ENCODE measurements around the gene RFX8. TPM values are rescaled to one million over a fixed set of nuclear protein-coding genes. Genes with fewer than 3 reads are reported as not detected.
A peak's percentile ranks its signal among the peaks of the same experiment; 100 is the strongest.
"Not testable (repeated sequence)": the region's sequence is repeated elsewhere in the genome, so short reads cannot be mapped to it uniquely, and the experiment has no call there.

Gene RFX8
- total RNA-seq, 4 donors from 2014 or later: not detected

DNA sequence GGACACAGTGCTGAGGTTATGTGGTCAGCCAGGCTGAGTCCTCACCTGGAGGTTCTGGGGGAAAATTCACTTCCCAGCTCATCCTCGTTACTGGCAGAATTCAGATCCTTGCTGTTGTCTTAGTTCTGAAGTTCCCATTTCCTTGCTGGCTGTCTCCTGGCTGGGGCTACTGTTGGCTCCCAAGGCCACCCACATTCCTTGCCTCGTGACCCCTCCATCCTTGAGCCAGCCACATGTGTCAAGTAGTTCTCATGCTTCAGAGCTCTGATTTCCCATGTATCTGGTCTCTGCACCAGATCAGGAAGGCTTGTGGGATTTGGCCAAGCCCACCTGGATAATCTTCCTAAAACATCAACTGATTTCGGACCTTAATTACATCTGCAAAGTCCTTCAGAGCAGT is 38.1 kb upstream of the RFX8 start:
- Histone ChIP-seq H3K27me3 (no peaks in the 10 kb centered on the region), H3K36me3 (no peaks in the 10 kb centered on the region), H3K4me1 (peaks cover 0 to 3% (median 0%) of the 10 kb centered on the region in 4 donors), H3K4me3 (no peak overlapping the region), H3K27ac (no peak overlapping the region), H3K9me3 (no peaks in the 10 kb centered on the region)
- in situ Hi-C loops (cut with MboI; ENCODE audit: low pct_ligation_motif_present in 1 of 4, low pct_unique_long_range_greater_than_20kb in 1 of 4, low sequenced_read_pairs in 3 of 4) (loop anchor here in 1 of 4 donors (25.0 kb wide), 1 partner anchor 324 kb away; no protein-coding TSS in a partner anchor), intact Hi-C loops (cut with DNase I; ENCODE audit: low total_unique reads) (no loop called here)
- TF ChIP-seq EP300 (IDR thresholded peaks at IDR 0.05; ENCODE audit: low read depth) (no peak), POLR2AphosphoS5 (IDR thresholded peaks at IDR 0.05) (no peak), POLR2A (IDR thresholded peaks at IDR 0.05) (no peak)
- 80 to 89% methylated on average over 1 to 3 of the region's 3 CpGs for WGBS, 2 donors (ENCODE audit: low coverage in 1 of 2)
- no peak for DNase-seq

DNA sequence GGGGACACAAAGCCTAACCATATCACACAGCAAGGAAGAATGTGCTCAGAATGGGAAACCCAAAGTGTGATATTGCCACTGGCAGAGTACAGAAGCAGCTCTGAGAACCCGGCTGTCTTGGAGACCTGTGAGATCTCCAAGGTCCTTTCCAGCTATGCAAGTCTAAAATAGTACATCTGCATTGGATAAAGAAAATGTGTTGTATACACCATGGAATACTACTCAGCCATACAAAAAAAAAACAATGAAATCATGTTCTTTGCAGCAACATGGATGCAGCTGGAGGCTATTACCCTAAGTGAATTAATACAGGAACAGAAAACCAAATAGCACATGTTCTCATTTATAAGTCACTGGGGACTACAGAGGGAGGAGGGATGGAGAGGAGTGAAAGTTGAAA is 36.5 kb upstream of the RFX8 start:
- H3K27ac ChIP-seq: no peak overlapping the region
- in situ Hi-C loops (cut with MboI; ENCODE audit: low pct_ligation_motif_present in 1 of 4, low pct_unique_long_range_greater_than_20kb in 1 of 4, low sequenced_read_pairs in 3 of 4) (loop anchor here in 1 of 4 donors (25.0 kb wide), 1 partner anchor 326 kb away; no protein-coding TSS in a partner anchor), intact Hi-C loops (cut with DNase I; ENCODE audit: low total_unique reads) (no loop called here)
- no peaks in the 10 kb centered on the region for H3K4me1 ChIP-seq
- no peak overlapping the region for H3K4me3 ChIP-seq
- no peak for DNase-seq
- H3K9me3 ChIP-seq: no peaks in the 10 kb centered on the region
- no peak for TF ChIP-seq EP300 (IDR thresholded peaks at IDR 0.05; ENCODE audit: low read depth)
- TF ChIP-seq CTCF (IDR thresholded peaks at IDR 0.05): no peak
- no peak for TF ChIP-seq POLR2AphosphoS5 (IDR thresholded peaks at IDR 0.05)
- no peak for TF ChIP-seq POLR2A (IDR thresholded peaks at IDR 0.05)
- H3K27me3 ChIP-seq: no peaks in the 10 kb centered on the region
- 91% methylated on average over 1 of the region's 1 CpG; no CpG with 5 or more reads in 1 of the 2 donors for WGBS, 2 donors (ENCODE audit: low coverage in 1 of 2)
- H3K36me3 ChIP-seq: no peaks in the 10 kb centered on the region

DNA sequence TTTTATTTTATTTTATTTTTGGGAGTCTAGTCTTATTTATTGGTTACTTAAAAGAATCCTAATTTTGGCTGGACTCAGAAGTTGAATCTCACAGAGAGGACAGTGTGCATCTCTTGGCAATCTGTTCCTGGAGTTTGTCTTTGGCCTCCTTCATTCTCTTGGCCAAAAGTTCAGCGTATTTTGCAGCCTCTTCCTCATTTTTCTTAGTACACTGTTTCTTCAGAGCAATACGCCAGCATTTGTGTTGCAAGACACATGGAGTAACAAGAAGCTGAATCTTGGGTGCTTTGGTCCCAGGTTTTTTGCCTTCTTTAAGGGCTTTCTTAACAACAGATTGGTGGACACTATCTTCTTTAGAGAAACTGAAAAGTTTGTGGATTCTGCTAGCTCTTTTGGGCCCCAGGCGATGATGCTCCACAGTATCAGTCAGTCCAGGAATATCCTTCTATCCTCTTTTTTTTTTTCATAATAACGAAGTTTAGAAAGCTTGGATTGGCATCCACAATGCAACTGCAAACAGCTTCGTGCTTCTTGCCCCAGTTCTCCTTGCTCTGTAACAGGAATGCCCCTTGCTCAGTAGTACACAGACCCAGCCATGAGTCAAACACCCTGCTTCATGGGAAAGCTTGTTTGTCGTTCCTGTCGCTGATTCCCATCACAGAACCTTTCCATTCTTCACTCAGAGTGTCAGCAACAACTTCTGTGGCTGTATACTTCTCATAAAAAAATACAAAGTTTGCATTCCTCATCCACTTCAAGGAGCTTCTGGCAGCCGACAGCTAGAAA is 34.8 kb upstream of the RFX8 start:
- in situ Hi-C loops (cut with MboI; ENCODE audit: low pct_ligation_motif_present in 1 of 4, low pct_unique_long_range_greater_than_20kb in 1 of 4, low sequenced_read_pairs in 3 of 4): loop anchor here in 1 of 4 donors (25.0 kb wide), 1 partner anchor 328 kb away; no protein-coding TSS in a partner anchor
- no peaks in the 10 kb centered on the region for H3K4me1 ChIP-seq
- intact Hi-C loops (cut with DNase I; ENCODE audit: low total_unique reads): no loop called here
- no peak overlapping the region for H3K4me3 ChIP-seq
- no peaks in the 10 kb centered on the region for H3K27me3 ChIP-seq
- 74 to 79% methylated on average over 5 to 8 of the region's 8 CpGs for WGBS, 2 donors (ENCODE audit: low coverage in 1 of 2)
- TF ChIP-seq EP300 (IDR thresholded peaks at IDR 0.05; ENCODE audit: low read depth): no peak
- TF ChIP-seq POLR2AphosphoS5 (IDR thresholded peaks at IDR 0.05): no peak
- TF ChIP-seq POLR2A (IDR thresholded peaks at IDR 0.05): no peak
- TF ChIP-seq CTCF (IDR thresholded peaks at IDR 0.05): no peak
- H3K9me3 ChIP-seq: no peaks in the 10 kb centered on the region
- peak overlapping the region in 2 of 4 donors; percentile 2 to 51 for H3K27ac ChIP-seq
- H3K36me3 ChIP-seq: no peaks in the 10 kb centered on the region
- DNase-seq: no peak

GRCh38 chr2:101508636-101509035 is 33.7 kb upstream of the RFX8 start:
- Histone ChIP-seq H3K4me1 (no peaks in the 10 kb centered on the region), H3K36me3 (no peaks in the 10 kb centered on the region), H3K27me3 (no peaks in the 10 kb centered on the region), H3K9me3 (no peaks in the 10 kb centered on the region), H3K4me3 (no peak overlapping the region), H3K27ac (peak overlapping the region in 1 of 4 donors; percentile 51)
- in situ Hi-C loops (cut with MboI; ENCODE audit: low pct_ligation_motif_present in 1 of 4, low pct_unique_long_range_greater_than_20kb in 1 of 4, low sequenced_read_pairs in 3 of 4): loop anchor here in 1 of 4 donors (25.0 kb wide), 1 partner anchor 329 kb away; no protein-coding TSS in a partner anchor
- no peak for DNase-seq
- TF ChIP-seq POLR2A (IDR thresholded peaks at IDR 0.05): no peak
- no peak for TF ChIP-seq EP300 (IDR thresholded peaks at IDR 0.05; ENCODE audit: low read depth)
- no peak for TF ChIP-seq CTCF (IDR thresholded peaks at IDR 0.05)
- no peak for TF ChIP-seq POLR2AphosphoS5 (IDR thresholded peaks at IDR 0.05)
- intact Hi-C loops (cut with DNase I; ENCODE audit: low total_unique reads): no loop called here
- 85 to 90% methylated on average over 4 to 5 of the region's 5 CpGs for WGBS, 2 donors (ENCODE audit: low coverage in 1 of 2)

GRCh38 chr2:101505276-101505675 is 30.4 kb upstream of the RFX8 start:
- in situ Hi-C loops (cut with MboI; ENCODE audit: low pct_ligation_motif_present in 1 of 4, low pct_unique_long_range_greater_than_20kb in 1 of 4, low sequenced_read_pairs in 3 of 4): loop anchor here in 1 of 4 donors (25.0 kb wide), 1 partner anchor 332 kb away; no protein-coding TSS in a partner anchor
- H3K4me3 ChIP-seq; H3K4me1 ChIP-seq; DNase-seq; intact Hi-C loops (cut with DNase I; ENCODE audit: low total_unique reads); H3K27me3 ChIP-seq; H3K27ac ChIP-seq; H3K36me3 ChIP-seq; H3K9me3 ChIP-seq: not testable (repeated sequence)
- WGBS, 2 donors (ENCODE audit: low coverage in 1 of 2): 88 to 100% methylated on average over 1 to 4 of the region's 4 CpGs

DNA sequence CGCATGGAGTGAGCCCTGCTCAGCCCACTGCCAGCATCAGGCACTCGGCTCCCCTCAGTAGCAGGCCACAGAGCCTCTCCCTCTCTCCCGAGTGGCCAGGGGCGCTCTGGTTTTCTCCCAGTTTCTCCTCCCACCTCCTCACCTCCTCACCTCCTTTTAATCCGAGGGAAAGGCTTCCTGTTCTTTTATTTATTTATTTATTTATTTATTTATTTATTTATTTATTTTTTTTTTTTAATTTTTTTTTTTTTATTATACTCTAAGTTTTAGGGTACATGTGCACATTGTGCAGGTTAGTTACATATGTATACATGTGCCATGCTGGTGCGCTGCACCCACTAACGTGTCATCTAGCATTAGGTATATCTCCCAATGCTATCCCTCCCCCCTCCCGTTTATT is 29.8 kb upstream of the RFX8 start:
- intact Hi-C loops (cut with DNase I; ENCODE audit: low total_unique reads); H3K36me3 ChIP-seq; H3K9me3 ChIP-seq; H3K4me1 ChIP-seq; H3K27ac ChIP-seq; H3K27me3 ChIP-seq; DNase-seq; H3K4me3 ChIP-seq: not testable (repeated sequence)
- in situ Hi-C loops (cut with MboI; ENCODE audit: low pct_ligation_motif_present in 1 of 4, low pct_unique_long_range_greater_than_20kb in 1 of 4, low sequenced_read_pairs in 3 of 4): loop anchor here in 1 of 4 donors (25.0 kb wide), 1 partner anchor 333 kb away; no protein-coding TSS in a partner anchor
- 88 to 93% methylated on average over 4 to 5 of the region's 8 CpGs for WGBS, 2 donors (ENCODE audit: low coverage in 1 of 2)

Measured in transverse colon (tissue), 4 donors.